ENCODE measurements around the gene LEPROT.

DNA sequence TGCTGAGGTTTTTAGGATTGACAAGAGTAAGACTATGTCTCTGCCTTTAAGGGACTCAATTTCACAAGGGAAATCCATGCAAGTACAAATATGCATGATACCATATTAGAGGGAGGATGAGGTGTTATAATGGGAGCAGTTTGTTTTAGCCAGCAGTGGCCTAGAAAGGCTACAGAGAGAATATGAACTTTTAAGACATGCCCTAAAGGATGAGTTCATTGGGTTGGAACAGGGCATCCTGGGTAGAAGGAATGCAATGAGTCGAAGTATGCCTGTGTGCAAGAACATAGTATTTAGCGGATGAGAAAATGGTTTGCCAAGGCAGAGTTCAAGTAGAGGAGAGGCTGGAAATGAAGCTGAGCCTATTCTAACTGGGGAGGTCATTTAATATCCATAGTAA is 32.6 kb upstream of the LEPROT start:
- TF ChIP-seq GTF2F1 (IDR thresholded peaks at IDR 0.05; ENCODE audit: borderline replicate concordance, low read depth, low read length) (no peak), TAF1 (IDR thresholded peaks at IDR 0.05; ENCODE audit: low read depth, low read length) (no peak), ASH2L (IDR thresholded peaks at IDR 0.05; ENCODE audit: low read length) (no peak), POLR2A (IDR thresholded peaks at IDR 0.05; ENCODE audit: control extremely low read depth in 1 of 2, low read depth in 2 of 2, low read length in 2 of 2) (no peak), SAP30 (IDR thresholded peaks at IDR 0.05; ENCODE audit: insufficient read depth, insufficient replicate concordance, low read length) (no peak)
- TF ChIP-seq, protein P1, sequence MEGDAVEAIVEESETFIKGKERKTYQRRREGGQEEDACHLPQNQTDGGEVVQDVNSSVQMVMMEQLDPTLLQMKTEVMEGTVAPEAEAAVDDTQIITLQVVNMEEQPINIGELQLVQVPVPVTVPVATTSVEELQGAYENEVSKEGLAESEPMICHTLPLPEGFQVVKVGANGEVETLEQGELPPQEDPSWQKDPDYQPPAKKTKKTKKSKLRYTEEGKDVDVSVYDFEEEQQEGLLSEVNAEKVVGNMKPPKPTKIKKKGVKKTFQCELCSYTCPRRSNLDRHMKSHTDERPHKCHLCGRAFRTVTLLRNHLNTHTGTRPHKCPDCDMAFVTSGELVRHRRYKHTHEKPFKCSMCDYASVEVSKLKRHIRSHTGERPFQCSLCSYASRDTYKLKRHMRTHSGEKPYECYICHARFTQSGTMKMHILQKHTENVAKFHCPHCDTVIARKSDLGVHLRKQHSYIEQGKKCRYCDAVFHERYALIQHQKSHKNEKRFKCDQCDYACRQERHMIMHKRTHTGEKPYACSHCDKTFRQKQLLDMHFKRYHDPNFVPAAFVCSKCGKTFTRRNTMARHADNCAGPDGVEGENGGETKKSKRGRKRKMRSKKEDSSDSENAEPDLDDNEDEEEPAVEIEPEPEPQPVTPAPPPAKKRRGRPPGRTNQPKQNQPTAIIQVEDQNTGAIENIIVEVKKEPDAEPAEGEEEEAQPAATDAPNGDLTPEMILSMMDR (IDR thresholded peaks at IDR 0.05; ENCODE audit: control extremely low read depth in 1 of 3, insufficient read depth in 1 of 3, low read depth in 1 of 3, low read length in 3 of 3): no peak
- TF ChIP-seq, protein P2, sequence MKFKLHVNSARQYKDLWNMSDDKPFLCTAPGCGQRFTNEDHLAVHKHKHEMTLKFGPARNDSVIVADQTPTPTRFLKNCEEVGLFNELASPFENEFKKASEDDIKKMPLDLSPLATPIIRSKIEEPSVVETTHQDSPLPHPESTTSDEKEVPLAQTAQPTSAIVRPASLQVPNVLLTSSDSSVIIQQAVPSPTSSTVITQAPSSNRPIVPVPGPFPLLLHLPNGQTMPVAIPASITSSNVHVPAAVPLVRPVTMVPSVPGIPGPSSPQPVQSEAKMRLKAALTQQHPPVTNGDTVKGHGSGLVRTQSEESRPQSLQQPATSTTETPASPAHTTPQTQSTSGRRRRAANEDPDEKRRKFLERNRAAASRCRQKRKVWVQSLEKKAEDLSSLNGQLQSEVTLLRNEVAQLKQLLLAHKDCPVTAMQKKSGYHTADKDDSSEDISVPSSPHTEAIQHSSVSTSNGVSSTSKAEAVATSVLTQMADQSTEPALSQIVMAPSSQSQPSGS (IDR thresholded peaks at IDR 0.05; ENCODE audit: low read length): no peak

Data from H1 (cell line).